ENCODE data around the gene SLC66A2. TPM values are rescaled to one million over a fixed set of nuclear protein-coding genes. Genes with fewer than 3 reads are reported as not detected.
"Not testable (repeated sequence)": the region's sequence is repeated elsewhere in the genome, so short reads cannot be mapped to it uniquely, and the experiment has no call there.

Gene SLC66A2
- 28.7 and 30.5 TPM in 2 replicates for total RNA-seq (2014; rRNA removed; shearing (Covaris generic))

- DNase-seq (ENCODE audit: low read depth) = peak; percentile 78
Measured at GRCh38 chr18:79951545-79952455, at the start of gene SLC66A2. Gene SLC66A2 (minus strand): TSS chr18:79951653. CDS start chr18:79950926, 727 bp downstream.

- no peak for DNase-seq (ENCODE audit: low read depth)
Measured at GRCh38 chr18:80000877-80001276, 49.4 kb upstream of the SLC66A2 start.

- not testable (repeated sequence) for DNase-seq (ENCODE audit: low read depth)
Measured at GRCh38 chr18:79999701-80000100, 48.2 kb upstream of the SLC66A2 start.

- DNase-seq (ENCODE audit: low read depth) = no peak
Measured at GRCh38 chr18:79991494-79991893, 40.0 kb upstream of the SLC66A2 start.

GRCh38 chr18:79989195-79989497 lies 37.7 kb upstream of the SLC66A2 start:
- DNase-seq (ENCODE audit: low read depth) = no peak

GRCh38 chr18:79988451-79989194 lies 37.2 kb upstream of the SLC66A2 start, which contains the start of gene TXNL4A:
Gene TXNL4A (minus strand): TSS chr18:79988563. CDS start chr18:79988392, 171 bp downstream.
- peak; percentile 81 for DNase-seq (ENCODE audit: low read depth)

- peak; percentile 45 for DNase-seq (ENCODE audit: low read depth)
Measured at GRCh38 chr18:79988071-79988450, 36.6 kb upstream of the SLC66A2 start.

GRCh38 chr18:79987566-79987965 lies 36.1 kb upstream of the SLC66A2 start:
- peak; percentile 40 for DNase-seq (ENCODE audit: low read depth)

- no peak for DNase-seq (ENCODE audit: low read depth)
Measured at GRCh38 chr18:79986726-79987125, 35.3 kb upstream of the SLC66A2 start.

- no peak for DNase-seq (ENCODE audit: low read depth)
Measured at GRCh38 chr18:79985172-79985571, 33.7 kb upstream of the SLC66A2 start.

GRCh38 chr18:79983793-79984192 lies 32.3 kb upstream of the SLC66A2 start:
- no peak for DNase-seq (ENCODE audit: low read depth)

GRCh38 chr18:79983253-79983652 lies 31.8 kb upstream of the SLC66A2 start:
- no peak for DNase-seq (ENCODE audit: low read depth)

GRCh38 chr18:79982736-79983135 lies 31.3 kb upstream of the SLC66A2 start:
- peak; percentile 35 for DNase-seq (ENCODE audit: low read depth)

- no peak for DNase-seq (ENCODE audit: low read depth)
Measured at GRCh38 chr18:79980585-79980984, 29.1 kb upstream of the SLC66A2 start.

GRCh38 chr18:79979843-79980242 lies 28.4 kb upstream of the SLC66A2 start:
- DNase-seq (ENCODE audit: low read depth) = no peak

- DNase-seq (ENCODE audit: low read depth) = no peak
Measured at GRCh38 chr18:79975985-79976680, 24.7 kb upstream of the SLC66A2 start.

- DNase-seq (ENCODE audit: low read depth) = no peak
Measured at GRCh38 chr18:79975043-79975442, 23.6 kb upstream of the SLC66A2 start.

GRCh38 chr18:79974025-79974654 lies 22.7 kb upstream of the SLC66A2 start:
- DNase-seq (ENCODE audit: low read depth) = no peak

GRCh38 chr18:79973517-79973916 lies 22.1 kb upstream of the SLC66A2 start:
- no peak for DNase-seq (ENCODE audit: low read depth)

GRCh38 chr18:79972720-79973119 lies 21.3 kb upstream of the SLC66A2 start:
- DNase-seq (ENCODE audit: low read depth) = no peak

GRCh38 chr18:79971986-79972385 lies 20.5 kb upstream of the SLC66A2 start:
- DNase-seq (ENCODE audit: low read depth) = no peak

Measured in M059J (cell line).